Fibroblast of peridontal ligament (primary cell): Measurements from ENCODE around the gene GTF2IRD2.
"Not testable (repeated sequence)": the region's sequence is repeated elsewhere in the genome, so short reads cannot be mapped to it uniquely, and the experiment has no call there.

Experiments
- DNase-seq: peaks from one replicate; pipeline ENCODE4 v3.0.0-alpha.2; 2010; ENCODE audit errors: extremely low read depth

Gene GTF2IRD2

DNA sequence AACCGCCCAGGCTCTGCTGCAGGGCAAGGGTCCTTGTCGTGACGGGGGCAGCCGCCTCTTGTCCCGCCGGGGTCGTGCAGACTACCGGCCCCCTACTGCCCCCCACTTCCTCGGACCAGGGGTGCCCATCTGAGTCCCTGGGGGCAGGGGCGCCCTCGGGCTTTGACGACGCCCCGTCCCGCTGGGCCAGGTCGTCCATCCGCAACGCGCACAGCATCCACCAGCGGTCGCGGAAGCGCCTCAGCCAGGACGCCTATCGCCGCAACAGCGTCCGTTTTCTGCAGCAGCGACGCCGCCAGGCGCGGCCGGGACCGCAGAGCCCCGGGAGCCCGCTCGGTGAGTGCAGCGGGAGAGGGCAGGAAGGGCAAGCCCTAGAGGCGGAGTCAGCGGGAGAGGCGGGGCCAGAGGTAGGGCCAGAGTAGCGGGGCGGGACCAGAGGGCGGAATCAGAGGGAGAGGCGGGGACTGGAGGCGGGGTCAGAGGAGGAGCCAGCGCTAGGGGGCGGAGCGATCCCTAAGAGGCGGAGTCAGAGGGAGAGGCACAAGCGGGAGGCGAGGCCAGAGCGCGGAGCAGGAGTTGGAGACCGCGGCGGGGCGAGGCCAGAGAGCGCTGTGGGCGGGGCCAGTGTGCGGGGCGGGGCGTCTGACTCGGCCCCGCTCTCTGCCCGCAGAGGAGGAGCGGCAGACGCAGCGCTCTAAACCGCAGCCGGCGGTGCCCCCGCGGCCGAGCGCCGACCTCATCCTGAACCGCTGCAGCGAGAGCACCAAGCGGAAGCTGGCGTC, 62.8 kb downstream of the GTF2IRD2 start:
- DNase-seq, result peak; percentile 79

DNA sequence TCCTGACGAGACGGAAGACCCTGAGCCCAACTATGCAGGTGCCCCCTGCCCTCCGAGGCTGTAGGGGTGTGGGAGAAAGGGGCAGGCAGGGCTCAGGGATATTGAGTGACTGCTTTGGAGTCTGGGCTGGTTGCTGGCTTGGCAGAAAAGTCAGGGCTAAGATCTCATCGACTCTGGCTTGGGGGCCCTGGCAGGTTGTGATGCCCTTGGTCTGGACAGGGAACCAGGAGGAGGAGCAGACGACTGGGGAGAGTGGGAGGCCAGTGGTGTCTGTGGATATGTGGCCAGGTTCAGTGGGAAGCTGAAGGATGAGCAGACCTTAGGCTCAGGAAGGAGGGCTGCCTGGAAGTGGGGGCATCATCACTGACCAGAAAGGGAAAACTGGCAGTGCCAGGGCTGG, 67.8 kb downstream of the GTF2IRD2 start:
- DNase-seq, result not testable (repeated sequence)

DNA sequence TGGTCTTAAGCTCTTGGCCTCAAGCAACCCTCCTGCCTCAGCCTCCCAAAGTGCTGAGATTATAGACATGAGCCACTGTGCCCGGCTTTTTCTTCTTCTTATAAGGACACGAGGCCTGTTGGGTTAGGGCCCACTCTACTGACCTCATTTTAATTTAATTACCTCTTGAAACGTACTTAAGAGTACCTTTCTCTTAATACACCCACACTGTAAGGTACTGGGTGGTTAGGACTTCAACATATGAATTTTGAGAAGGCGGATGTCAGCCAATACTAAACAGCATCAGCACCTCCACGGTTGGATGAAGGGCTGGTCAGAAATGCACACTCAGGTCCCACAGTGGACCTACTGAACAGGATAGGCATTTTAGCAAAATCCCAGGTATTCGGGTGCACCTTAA, 69.7 kb downstream of the GTF2IRD2 start:
- DNase-seq, result not testable (repeated sequence)

DNA sequence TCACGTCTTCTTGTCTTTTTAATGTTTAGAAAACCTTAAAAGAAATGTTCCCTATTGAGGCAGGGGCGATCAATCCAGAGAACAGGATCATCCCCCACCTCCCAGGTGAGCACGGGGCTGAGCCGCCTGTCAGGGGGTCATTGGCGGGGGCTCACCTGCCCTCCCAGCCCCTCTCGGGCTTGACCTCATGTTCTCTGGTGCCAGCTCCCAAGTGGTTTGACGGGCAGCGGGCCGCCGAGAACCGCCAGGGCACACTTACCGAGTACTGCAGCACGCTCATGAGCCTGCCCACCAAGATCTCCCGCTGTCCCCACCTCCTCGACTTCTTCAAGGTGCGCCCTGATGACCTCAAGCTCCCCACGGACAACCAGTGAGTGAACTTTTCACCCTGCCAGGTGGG, 72.4 kb downstream of the GTF2IRD2 start:
- DNase-seq, result not testable (repeated sequence)

DNA sequence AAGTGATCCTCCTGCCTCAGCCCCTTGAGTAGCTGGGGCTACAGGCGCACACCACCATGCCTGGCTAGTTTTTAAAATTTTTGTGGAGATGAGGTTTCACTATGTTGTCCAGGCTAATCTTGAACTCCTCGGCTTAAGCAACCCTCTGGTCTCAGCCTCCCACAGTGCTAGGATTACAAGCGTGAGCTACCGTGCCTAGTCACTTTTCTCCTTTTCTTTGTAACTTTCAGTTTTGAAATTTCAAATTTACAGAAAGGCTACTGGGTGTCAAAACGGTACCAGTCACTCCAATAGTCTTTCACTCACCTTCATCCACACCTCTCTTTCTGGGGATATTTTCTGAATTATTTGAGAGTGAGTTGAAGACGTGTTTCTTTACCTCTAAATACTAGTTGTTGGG, 76.3 kb downstream of the GTF2IRD2 start:
- not testable (repeated sequence) for DNase-seq

DNA sequence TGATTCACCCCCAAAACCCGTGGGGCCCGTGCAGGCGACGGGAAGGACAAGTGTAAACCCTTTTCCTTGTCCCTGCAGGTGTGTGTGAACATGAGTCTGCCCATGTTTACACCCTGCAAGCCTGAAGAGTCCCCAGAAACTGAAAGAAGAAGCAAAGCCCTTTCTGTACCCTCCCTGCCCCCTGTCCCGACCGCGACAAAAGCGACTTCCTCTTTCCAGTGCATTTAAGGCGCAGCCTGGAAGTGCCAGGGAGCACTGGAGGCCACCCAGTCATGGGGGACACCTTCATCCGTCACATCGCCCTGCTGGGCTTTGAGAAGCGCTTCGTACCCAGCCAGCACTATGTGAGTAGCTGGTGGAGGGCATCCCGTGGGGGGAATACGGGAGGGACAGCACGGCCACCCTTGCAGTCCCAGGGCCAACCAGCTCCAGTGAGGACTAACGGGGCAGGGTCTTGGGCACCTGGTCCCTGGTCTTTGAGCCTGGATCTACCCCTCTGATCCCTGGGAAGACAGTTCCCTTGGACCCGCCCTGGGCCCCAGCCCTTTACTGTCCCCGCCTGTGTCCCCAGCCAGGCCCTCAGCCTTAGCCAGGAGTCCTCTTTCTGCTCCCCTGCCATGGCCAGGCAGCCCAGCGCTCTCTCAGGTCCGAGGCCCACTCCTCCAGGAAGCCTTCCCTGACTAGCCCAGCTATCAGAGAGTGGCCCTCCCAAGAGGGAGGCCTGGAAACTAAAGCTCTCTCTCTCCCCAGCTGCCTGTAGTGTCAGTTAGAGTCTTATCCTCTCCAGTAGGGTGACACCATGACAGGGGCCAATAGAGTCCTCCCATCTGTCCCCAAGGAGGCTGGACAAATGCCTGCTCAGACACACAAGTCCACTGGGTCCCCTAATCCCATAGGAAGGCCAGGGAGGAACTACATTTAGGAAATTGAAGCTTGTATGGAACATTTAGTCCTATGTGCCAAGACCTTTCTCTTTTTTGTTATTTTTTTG, 77.3 kb downstream of the GTF2IRD2 start, which contains the start of gene NCF1:
Gene NCF1 (plus strand): TSS at position 252 of the 991 bp plus-strand sequence. CDS start 21 bp downstream, at position 273.
- not testable (repeated sequence) for DNase-seq

DNA sequence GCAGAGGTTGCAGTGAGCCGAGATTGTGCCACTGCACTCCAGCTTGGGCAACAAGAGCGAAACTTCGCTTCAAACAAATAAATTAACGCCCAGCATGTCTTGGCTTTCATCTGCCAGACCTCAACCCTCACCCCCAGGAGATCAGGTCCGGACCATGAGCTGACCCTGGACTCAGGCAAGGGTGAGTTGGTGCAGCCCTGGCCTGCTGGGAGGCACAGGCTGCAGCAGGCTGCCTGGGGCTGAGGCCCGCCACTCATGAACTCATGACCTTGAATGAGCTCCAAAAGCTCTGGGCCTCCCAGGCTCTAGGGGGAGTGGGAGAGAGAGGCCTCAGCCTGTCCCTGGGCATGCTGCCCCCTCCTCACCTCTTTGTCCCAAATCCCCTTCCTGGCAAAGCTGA, 79.3 kb downstream of the GTF2IRD2 start:
- not testable (repeated sequence) for DNase-seq

DNA sequence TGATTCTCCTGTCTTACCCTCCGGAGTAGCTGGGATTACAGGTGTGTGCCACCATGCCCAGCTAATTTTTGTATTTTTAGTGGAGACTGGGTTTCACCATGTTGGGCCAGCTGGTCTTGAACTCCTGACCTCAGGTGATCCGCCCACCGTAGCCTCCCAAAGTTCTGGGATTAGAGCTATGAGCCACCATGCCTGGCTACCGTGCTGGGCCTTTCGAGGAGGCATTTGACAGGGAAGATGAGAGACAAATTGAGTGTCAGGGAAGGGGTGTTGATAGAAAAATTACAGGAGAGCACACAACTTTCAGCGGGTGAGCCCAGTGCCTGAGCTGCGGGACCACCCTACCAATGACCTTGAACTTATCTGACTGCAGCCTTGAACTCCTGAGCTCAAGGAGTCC, 81.3 kb downstream of the GTF2IRD2 start:
- not testable (repeated sequence) for DNase-seq

DNA sequence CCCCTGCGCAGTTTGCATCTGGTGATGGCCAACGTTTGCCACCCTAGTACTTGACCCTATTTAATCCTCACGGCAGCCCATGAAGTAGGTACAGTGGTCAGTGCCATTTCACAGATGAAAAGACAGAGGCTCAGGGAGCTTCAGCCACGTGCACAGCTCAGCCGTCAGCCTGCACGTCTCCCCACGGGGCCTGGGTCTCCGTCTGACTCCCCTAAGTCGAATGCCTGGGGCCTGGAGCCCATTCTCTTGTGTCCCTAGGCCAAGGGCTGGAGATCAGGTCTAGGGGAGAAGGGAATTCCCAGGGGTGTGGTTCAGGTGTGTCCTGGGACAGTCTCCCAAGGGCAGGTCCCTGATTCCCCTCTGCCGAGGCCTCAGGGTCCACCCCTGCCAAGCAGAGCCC, 84.4 kb downstream of the GTF2IRD2 start:
- not testable (repeated sequence) for DNase-seq

DNA sequence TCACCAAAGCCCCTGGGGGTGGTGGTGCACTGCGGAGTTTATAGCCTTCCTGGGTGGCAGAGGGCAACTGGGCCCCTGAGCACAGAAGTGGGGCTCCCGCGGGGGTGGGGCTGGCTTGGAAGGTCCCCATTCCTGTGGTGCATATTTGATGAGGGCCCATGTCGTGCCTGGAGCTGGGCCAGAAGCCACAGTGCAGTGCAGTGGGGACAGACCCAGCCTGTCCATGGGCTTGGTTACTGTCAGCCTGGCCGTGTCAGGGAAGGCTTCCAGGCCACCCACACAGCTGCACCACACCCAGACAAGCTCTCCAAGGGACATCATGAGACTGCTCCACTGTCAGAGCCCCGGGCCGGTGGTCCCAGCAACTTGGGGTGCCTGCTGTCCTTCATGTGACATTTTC, 84.9 kb downstream of the GTF2IRD2 start:
- DNase-seq, result not testable (repeated sequence)

DNA sequence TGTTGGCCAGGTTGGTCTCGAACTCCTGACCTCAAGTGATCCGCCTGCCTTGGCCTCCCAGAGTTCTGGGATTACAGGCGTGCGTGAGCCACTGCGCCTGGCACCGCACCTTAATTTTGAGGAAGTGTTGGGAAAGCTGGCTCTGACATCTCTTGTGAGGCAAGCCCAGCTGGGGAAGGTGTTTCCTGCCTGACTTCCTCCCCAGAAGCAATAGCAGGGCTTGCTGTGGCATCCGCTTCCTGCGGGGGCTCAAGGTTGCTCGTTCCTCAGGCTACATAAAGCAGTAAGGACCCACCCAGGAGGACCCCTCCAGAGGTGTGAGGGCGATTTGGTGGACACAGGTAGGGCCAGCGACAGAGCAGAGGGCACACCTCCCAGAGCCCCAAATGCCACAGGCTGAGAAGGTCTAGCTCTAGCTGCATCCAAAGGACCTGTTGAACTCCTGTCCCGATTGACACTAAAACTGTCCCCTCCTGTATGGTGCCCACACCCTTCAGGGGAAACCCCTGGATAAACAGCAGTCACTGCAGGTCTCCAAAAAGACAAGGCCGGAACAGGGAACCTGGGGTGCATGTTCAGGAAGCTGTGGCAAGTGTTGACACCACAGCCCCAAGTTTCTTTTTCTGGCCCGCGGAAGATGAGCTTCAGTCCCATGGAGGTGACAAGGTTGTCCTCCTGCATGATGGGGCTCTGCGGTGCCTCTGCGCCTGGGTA, 86.0 kb downstream of the GTF2IRD2 start:
- not testable (repeated sequence) for DNase-seq

DNA sequence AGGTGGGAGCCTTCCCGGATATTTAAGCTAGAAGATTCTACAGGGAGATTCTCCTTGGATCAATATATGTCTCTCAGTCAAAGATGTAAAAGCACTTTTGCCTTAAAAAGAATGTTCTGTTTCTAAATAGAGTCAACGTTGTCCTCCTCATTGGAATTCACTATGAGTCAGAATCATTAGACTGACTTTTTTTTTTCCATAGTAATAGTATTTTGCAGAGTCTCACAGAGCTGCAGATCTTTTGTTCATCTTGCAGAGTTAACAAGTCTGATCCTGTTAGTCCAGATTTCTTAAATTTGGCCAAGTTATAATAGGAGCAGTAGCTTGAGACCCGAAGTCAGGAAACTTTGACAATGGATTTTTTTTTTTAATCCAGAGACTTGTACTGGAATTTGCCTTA, 92.4 kb downstream of the GTF2IRD2 start:
- not testable (repeated sequence) for DNase-seq

DNA sequence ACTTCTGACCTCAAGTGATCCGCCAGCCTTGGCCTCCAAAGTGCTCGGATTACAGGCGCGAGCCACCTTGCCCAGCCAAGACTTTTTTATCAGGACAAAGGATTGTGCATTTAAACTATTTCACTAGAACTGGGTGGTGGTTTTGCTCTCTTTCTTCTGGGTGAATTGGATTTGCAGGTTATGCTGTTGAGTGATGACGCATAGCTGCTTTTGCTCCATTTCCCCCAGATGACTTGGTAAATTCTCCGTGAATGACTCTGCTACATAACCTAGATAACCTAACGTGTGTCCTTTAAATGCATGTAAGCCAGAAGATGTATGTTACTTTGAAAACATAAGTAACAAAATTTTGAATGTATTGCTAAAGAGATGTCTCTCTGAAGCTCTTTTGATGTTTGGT, 93.1 kb downstream of the GTF2IRD2 start:
- not testable (repeated sequence) for DNase-seq

DNA sequence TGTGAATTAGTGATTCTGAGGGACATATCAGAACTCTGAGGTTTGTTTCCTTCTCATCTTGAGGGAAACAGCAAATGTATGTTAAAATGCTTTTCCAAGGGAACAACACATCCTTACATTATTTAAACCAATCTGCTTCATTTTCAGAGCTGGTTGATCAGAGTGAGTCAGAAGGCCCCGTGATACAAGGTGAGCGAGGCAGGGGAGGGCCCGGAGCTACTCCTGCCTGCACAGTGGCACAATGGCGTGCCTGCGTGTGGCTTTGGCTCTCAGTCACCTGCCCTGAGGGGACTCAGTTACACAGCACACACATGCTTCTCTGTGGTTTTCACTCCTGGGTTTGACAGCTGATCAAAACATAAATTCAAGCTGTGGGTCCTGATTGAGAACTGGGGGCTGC, 94.7 kb downstream of the GTF2IRD2 start:
- not testable (repeated sequence) for DNase-seq

DNA sequence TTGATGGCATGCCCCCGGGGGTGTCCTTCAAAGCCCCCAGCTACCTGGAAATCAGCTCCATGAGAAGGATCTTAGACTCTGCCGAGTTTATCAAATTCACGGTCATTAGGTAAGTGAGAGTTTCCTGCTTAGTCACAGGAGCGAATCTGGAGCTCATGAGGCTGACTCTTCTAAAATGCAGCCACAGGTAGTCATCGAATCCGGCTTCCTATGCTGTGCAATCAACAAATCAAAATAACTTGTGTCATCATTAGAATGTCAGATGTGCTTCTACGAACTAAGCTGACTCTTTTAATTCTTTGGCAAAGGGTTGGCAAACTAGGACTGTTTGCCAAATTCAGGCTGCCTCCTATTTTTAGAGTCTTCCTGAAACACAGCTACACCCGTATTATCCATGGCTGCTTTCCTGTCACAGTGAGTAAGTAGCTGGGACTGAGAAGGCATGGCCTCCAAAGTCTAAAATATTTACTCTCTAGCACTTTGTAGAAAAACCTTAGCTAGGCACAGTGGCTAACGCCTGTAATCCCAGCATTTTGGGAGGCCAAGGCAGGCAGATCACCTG, 97.4 kb downstream of the GTF2IRD2 start:
- not testable (repeated sequence) for DNase-seq
